Neutrophil (primary cell): ENCODE results near the gene STK33.

Experiments used
- H3K27ac ChIP-seq: fragments of 200-600 bp; sonication (generic); 2 replicates; pipeline ENCODE4 v1.5.1; 2016; ENCODE audit warnings: mild to moderate bottlenecking, moderate library complexity
- H3K27me3 ChIP-seq: fragments of 200-600 bp; sonication (generic); 2 replicates; pipeline ENCODE4 v1.6.0; 2016; ENCODE audit warnings: mild to moderate bottlenecking
- H3K36me3 ChIP-seq: fragments of 200-600 bp; sonication (generic); 2 replicates; pipeline ENCODE4 v1.5.1; 2017
- H3K4me1 ChIP-seq, 2 experiments: fragments of 200-600 bp in 1 of 2; sonication (generic) in 1 of 2; 1 replicate in 1 of 2; 2 replicates in 1 of 2; pipeline versions ENCODE4 v1.5.1 to v1.6.1; 2013 to 2016; ENCODE audit warnings: low read depth in 1 of 2, low read length in 1 of 2, mild to moderate bottlenecking in 1 of 2, moderate library complexity in 1 of 2; ENCODE audit not compliant: control insufficient read depth in 1 of 2, insufficient read depth in 1 of 2
- H3K4me3 ChIP-seq, 2 experiments: fragments of 200-600 bp in 1 of 2; sonication (generic) in 1 of 2; 1 replicate in 1 of 2; 2 replicates in 1 of 2; pipeline ENCODE4 v1.5.1; 2013 to 2016; ENCODE audit warnings: low read depth in 1 of 2, low read length in 1 of 2, mild to moderate bottlenecking in 1 of 2, moderate library complexity in 1 of 2
- H3K9me3 ChIP-seq: fragments of 200-600 bp; sonication (generic); 2 replicates; pipeline ENCODE4 v1.5.1; 2016
- TF ChIP-seq, protein P1 (sequence below): fragments of 200-600 bp; sonication (generic); IDR thresholded peaks from 2 replicates; pipeline ENCODE4 v1.5.1; 2016; ENCODE audit warnings: antibody characterized with exemption

The STK33 gene

DNA sequence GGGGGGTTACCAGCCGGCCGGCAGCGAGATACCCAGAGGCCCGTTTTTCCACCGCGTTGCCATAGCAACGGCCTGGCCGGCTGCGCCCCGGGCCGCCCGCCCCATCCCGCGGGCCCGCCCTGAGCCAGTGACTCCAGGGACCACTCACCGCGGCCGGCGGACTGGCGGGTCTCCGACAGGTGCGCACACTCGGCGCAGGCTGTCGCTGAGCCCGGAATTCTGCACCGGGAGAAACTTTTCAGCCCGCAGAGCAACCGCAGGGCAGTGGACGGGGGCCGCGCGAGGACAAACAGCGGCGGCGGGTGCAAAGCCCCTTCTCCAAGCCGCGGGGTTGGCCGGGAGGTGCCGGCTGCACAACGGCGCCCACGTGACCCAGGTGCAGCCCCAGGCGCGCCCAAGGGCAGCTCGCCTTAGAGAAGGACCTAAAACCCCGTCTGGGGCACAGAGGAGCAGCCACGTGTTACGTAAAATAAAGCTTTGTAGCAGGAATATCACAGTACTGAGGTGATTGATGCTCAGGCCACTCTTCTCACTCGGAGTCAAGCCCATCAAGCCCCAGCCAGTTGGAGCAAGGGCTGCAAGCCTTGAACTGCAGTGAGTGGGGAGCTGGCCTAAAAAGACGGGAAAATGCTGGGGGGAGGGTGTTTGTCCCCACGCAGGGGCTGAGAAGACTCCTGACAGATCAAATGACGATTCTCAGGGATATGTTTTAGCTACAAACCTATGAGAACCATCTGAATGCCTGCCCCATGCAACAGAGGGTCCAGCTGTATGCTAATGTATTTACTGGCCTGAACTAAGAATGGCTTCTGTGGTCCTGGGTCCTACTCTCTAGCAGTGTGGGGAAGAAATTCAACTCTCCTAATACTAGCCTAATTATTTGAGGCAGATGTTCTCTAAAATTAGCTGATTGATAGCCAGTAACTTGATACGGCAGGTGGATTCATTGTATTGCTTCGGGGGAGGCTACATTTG is at the start of gene STK33:
TSS of gene STK33 (minus strand) at position 294 of the 975 bp plus-strand sequence. CDS start 119,323 bp downstream, outside the sequence.
- Histone ChIP-seq H3K27ac (no peak within 1 kb of the TSS), H3K9me3 (no peaks in the 10 kb centered on the region), H3K4me3 (peak within 1 kb of the TSS; percentile 27 to 50), H3K27me3 (peaks cover 60% of the 10 kb centered on the region), H3K4me1 (peaks cover 9 to 10% of the 10 kb centered on the region in 2 experiments), H3K36me3 (no peaks in the 10 kb centered on the region)
- TF ChIP-seq, protein P1, sequence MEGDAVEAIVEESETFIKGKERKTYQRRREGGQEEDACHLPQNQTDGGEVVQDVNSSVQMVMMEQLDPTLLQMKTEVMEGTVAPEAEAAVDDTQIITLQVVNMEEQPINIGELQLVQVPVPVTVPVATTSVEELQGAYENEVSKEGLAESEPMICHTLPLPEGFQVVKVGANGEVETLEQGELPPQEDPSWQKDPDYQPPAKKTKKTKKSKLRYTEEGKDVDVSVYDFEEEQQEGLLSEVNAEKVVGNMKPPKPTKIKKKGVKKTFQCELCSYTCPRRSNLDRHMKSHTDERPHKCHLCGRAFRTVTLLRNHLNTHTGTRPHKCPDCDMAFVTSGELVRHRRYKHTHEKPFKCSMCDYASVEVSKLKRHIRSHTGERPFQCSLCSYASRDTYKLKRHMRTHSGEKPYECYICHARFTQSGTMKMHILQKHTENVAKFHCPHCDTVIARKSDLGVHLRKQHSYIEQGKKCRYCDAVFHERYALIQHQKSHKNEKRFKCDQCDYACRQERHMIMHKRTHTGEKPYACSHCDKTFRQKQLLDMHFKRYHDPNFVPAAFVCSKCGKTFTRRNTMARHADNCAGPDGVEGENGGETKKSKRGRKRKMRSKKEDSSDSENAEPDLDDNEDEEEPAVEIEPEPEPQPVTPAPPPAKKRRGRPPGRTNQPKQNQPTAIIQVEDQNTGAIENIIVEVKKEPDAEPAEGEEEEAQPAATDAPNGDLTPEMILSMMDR, result no peak

- H3K36me3 ChIP-seq, result peaks cover 63% of the 10 kb centered on the region
- no peak overlapping the region for H3K4me3 ChIP-seq
- no peaks in the 10 kb centered on the region for H3K9me3 ChIP-seq
- no peak overlapping the region for H3K27ac ChIP-seq
- TF ChIP-seq, protein P1, result no peak
- H3K4me1 ChIP-seq, result no peaks in the 10 kb centered on the region
- no peaks in the 10 kb centered on the region for H3K27me3 ChIP-seq
These were observed 48.3 kb upstream of the STK33 start for GRCh38 chr11:8642196-8642841.

- TF ChIP-seq, protein P1, result no peak
- Histone ChIP-seq H3K36me3 (peaks cover 58% of the 10 kb centered on the region), H3K27me3 (no peaks in the 10 kb centered on the region)
These were observed 47.3 kb upstream of the STK33 start for GRCh38 chr11:8641332-8641731.

DNA sequence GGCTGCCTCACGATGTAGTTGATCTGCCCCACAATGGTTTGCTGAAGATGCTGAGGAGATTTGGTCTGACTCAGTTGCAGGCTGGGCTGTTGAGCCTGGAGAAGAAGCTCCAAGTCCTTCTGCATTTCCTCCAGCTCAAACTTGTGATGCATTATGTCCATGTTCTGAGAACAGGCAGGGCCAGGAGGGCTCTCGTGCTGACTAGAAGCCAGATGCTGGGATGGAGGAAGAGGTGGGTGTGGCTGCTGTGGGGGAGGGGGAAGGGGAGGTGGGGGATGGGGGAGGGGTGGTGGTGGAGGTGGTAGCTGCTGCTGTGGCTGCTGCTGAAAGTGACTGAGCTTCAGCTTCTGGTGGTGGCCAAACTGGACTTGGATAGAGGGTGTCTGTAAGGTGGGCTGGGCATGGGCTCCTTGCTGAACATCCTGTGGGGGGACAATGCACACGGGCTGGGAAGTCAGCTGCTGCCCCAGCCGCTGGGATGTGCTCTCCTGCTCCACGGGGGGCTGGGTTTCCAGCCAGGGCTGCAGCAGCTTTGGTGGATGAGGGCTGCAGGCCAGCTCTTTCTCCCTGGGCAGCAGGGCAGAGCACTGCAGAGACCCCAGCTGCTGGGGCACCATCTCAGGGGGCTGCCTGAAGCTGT is 46.4 kb upstream of the STK33 start:
- Histone ChIP-seq H3K9me3 (no peaks in the 10 kb centered on the region), H3K4me3 (no peak overlapping the region), H3K27me3 (no peaks in the 10 kb centered on the region), H3K4me1 (no peaks in the 10 kb centered on the region), H3K27ac (no peak overlapping the region), H3K36me3 (peaks cover 49% of the 10 kb centered on the region)
- TF ChIP-seq, protein P1, result no peak

More at GRCh38 chr11:8641332-8641731, 47.3 kb upstream of the STK33 start:
- no peak overlapping the region for H3K4me3 ChIP-seq
- no peak overlapping the region for H3K27ac ChIP-seq
- no peaks in the 10 kb centered on the region for H3K9me3 ChIP-seq
- H3K4me1 ChIP-seq, result no peaks in the 10 kb centered on the region

GRCh38 chr11:8639655-8640054 is 45.6 kb upstream of the STK33 start:
- TF ChIP-seq, protein P1, result no peak
- H3K36me3 ChIP-seq, result peaks cover 45% of the 10 kb centered on the region
- no peaks in the 10 kb centered on the region for H3K9me3 ChIP-seq
- no peak overlapping the region for H3K27ac ChIP-seq
- H3K4me3 ChIP-seq, result no peak overlapping the region
- no peaks in the 10 kb centered on the region for H3K4me1 ChIP-seq
- no peaks in the 10 kb centered on the region for H3K27me3 ChIP-seq
